K562 (cell line): ENCODE results near the gene CRADD. TPM values are rescaled to one million over a fixed set of nuclear protein-coding genes. Genes with fewer than 3 reads are reported as not detected.
A peak's percentile ranks its signal among the peaks of the same experiment; 100 is the strongest.

Experiments used
- ADNP ChIP-seq: fragments of 200-800 bp; sonication (Bioruptor generic); IDR thresholded peaks from 2 replicates; pipeline ENCODE4 v1.6.1; 2016; ENCODE audit warnings: missing genetic modification characterization, missing compliant biosample characterization
- CGGBP1 ChIP-seq: fragments of 250-450 bp; sonication (Bioruptor Pico); IDR thresholded peaks from 2 replicates; pipeline ENCODE4 v1.9.0; 2021; ENCODE audit warnings: mild to moderate bottlenecking
- DEAF1 ChIP-seq: fragments of 450-650 bp; formaldehyde crosslinking; IDR thresholded peaks from 2 replicates; pipeline ENCODE4 v1.4.0; 2020; ENCODE audit warnings: mild to moderate bottlenecking, moderate library complexity
- ETS2 ChIP-seq: IDR thresholded peaks from 2 replicates; pipeline ENCODE4 v1.6.1; 2016; ENCODE audit warnings: borderline replicate concordance, missing genetic modification characterization, mild to moderate bottlenecking, moderate library complexity, missing compliant biosample characterization; ENCODE audit not compliant: poor library complexity, severe bottlenecking
- ETV5 ChIP-seq: sonication (generic); formaldehyde crosslinking; IDR thresholded peaks from 2 replicates; pipeline ENCODE4 v1.4.0; 2020; ENCODE audit warnings: low read depth, mild to moderate bottlenecking, missing genetic modification reagents
- GABPA ChIP-seq: fragments of 200-800 bp; sonication (Bioruptor generic); conservative IDR thresholded peaks from 2 replicates; pipeline ENCODE4 v1.6.1; 2016; ENCODE audit warnings: low read depth, missing genetic modification characterization, missing compliant biosample characterization
- HSF4 ChIP-seq: fragments of 250-450 bp; sonication (Bioruptor Pico); IDR thresholded peaks from 2 replicates; pipeline ENCODE4 v2.1.2; 2022; ENCODE audit warnings: mild to moderate bottlenecking, moderate library complexity, borderline replicate concordance
- MITF ChIP-seq: IDR thresholded peaks from 2 replicates; pipeline ENCODE4 v1.6.1; 2014; ENCODE audit warnings: antibody characterized with exemption
- RBM15 ChIP-seq: fragments of 200-400 bp; formaldehyde crosslinking; IDR thresholded peaks from 2 replicates; pipeline ENCODE4 v1.6.1; 2018; ENCODE audit warnings: mild to moderate bottlenecking, low read length, moderate library complexity; ENCODE audit not compliant: insufficient read depth
- REST ChIP-seq, 2 experiments: fragments of 450-650 bp; formaldehyde crosslinking in 1 of 2; IDR thresholded peaks; 2 replicates each; pipeline versions ENCODE4 v1.4.0 to v1.6.1; 2014 to 2020; ENCODE audit warnings: mild to moderate bottlenecking in 2 of 2, borderline replicate concordance in 1 of 2, low read depth in 1 of 2
- SETDB1 ChIP-seq: IDR thresholded peaks from one replicate; pipeline ENCODE4 v1.6.1; 2012; ENCODE audit warnings: low read length, control low read depth, inconsistent platforms
- ZBED1 ChIP-seq: IDR thresholded peaks from 2 replicates; pipeline ENCODE4 v1.6.1; 2014
- ZNF23 ChIP-seq: fragments of 250-450 bp; sonication (Bioruptor Pico); IDR thresholded peaks from 2 replicates; pipeline ENCODE4 v1.4.0; 2020; ENCODE audit warnings: mild to moderate bottlenecking
- ZNF3 ChIP-seq: fragments of 250-450 bp; sonication (Bioruptor Pico); IDR thresholded peaks from 2 replicates; pipeline ENCODE4 v1.5.0; 2021; ENCODE audit warnings: mild to moderate bottlenecking, moderate library complexity
- ZNF644 ChIP-seq: fragments of 200-800 bp; sonication (Bioruptor generic); IDR thresholded peaks from 2 replicates; pipeline ENCODE4 v1.6.1; 2016; ENCODE audit warnings: low read depth, missing genetic modification characterization, missing compliant biosample characterization
- ZNF79 ChIP-seq: fragments of 250-450 bp; sonication (Bioruptor Pico); IDR thresholded peaks from 2 replicates; pipeline ENCODE4 v1.4.0; 2020; ENCODE audit warnings: low read depth, mild to moderate bottlenecking, moderate library complexity
- polyA plus RNA-seq, 8 experiments: library from polyadenylated mRNA; depleted of rRNA in 4 of 8; stranded (reverse) in 5 of 8; unstranded in 3 of 8; fragments of >200 nt; fragmentation: Nextera tagmentation in 2 of 8; fragmentation: Illumina TruSeq in 1 of 8; extraction: Ambion mirVana in 2 of 8; extraction: Trizol in 1 of 8; gene quantifications; 2 replicates each; pipeline versions ENCODE4 v1.2.1 to v1.2.3, GENCODE V29; 2011 to 2014; ENCODE audit warnings: inconsistent platforms in 1 of 8, missing spikeins in 1 of 8
- total RNA-seq, 7 experiments: library from RNA; depleted of rRNA in 6 of 7; stranded (reverse); fragments of >200 nt in 6 of 7; fragmentation: Illumina TruSeq in 2 of 7; extraction: Trizol in 2 of 7; gene quantifications; 2 replicates each; pipeline versions ENCODE4 v1.2.1 to v1.2.3, GENCODE V29; 2011 to 2021; ENCODE audit warnings: low replicate concordance in 1 of 7

CRADD gene
- total and polyA plus RNA-seq, 9 of the 15 experiments (the other 6 are each of a cell fraction or from before 2014, with no cell fraction given): 20.5 to 41.1 (median 25.9) TPM

- TF ChIP-seq MITF: peak; percentile 94
- no peak for TF ChIP-seq ETV5 (CRISPR knock-in tag)
- no peak for TF ChIP-seq CGGBP1 (CRISPR knock-in tag)
- no peak for TF ChIP-seq ZNF79
- TF ChIP-seq GABPA: no peak
- peak; percentile 91 for TF ChIP-seq ZNF644
- TF ChIP-seq ZBED1: no peak
- no peak for TF ChIP-seq SETDB1
- TF ChIP-seq ETS2: no peak
- TF ChIP-seq ZNF23 (CRISPR knock-in tag): no peak
- no peak for TF ChIP-seq RBM15
- 0 out of 2 replicates have a peak, but pooled peaks have one; percentile 35 for TF ChIP-seq ADNP (tag)
- no peak for TF ChIP-seq HSF4 (CRISPR knock-in tag)
- no peak for TF ChIP-seq DEAF1 (CRISPR knock-in tag)
- 0 out of 2 replicates have a peak, but pooled peaks have one; percentile 14 for TF ChIP-seq REST (IDR thresholded peaks at IDR 0.05; ENCODE audit: borderline replicate concordance)
- TF ChIP-seq REST (CRISPR knock-in tag; IDR thresholded peaks at IDR 0.05; ENCODE audit: low read depth): no peak
- TF ChIP-seq ZNF3 (CRISPR knock-in tag): no peak
Observed at GRCh38 chr12:93938317-93938716, 261.1 kb downstream of the CRADD start (continued).
